ENCODE data around the gene JADE3.

The JADE3 gene

GRCh38 chrX:46984705-46985104 lies 72.5 kb downstream of the JADE3 start:
- no peak for TF ChIP-seq CTCF (IDR thresholded peaks at IDR 0.05; ENCODE audit: low read depth, low read length, missing control alignments)
- in situ Hi-C loops (cut with HindIII; ENCODE audit: low sequenced_read_pairs) = no loop called here

GRCh38 chrX:46989548-46989947 lies 77.3 kb downstream of the JADE3 start:
- no peak for DNase-seq (ENCODE audit: low read depth)
- no peak for TF ChIP-seq CTCF (IDR thresholded peaks at IDR 0.05; ENCODE audit: low read depth, low read length, missing control alignments)
- in situ Hi-C loops (cut with HindIII; ENCODE audit: low sequenced_read_pairs) = no loop called here
- no peak overlapping the region for H3K4me3 ChIP-seq (ENCODE audit: low read depth, low read length)

More at GRCh38 chrX:46984705-46985104, 72.5 kb downstream of the JADE3 start:
- DNase-seq (ENCODE audit: low read depth) = no peak
- no peak overlapping the region for H3K4me3 ChIP-seq (ENCODE audit: low read depth, low read length)

- in situ Hi-C loops (cut with HindIII; ENCODE audit: low sequenced_read_pairs) = no loop called here
- no peak overlapping the region for H3K4me3 ChIP-seq (ENCODE audit: low read depth, low read length)
- no peak for DNase-seq (ENCODE audit: low read depth)
- TF ChIP-seq CTCF (IDR thresholded peaks at IDR 0.05; ENCODE audit: low read depth, low read length, missing control alignments) = no peak
These were observed 79.4 kb downstream of the JADE3 start for GRCh38 chrX:46991664-46992063.

GRCh38 chrX:46992070-46992469 lies 79.8 kb downstream of the JADE3 start:
- H3K4me3 ChIP-seq (ENCODE audit: low read depth, low read length) = no peak overlapping the region
- in situ Hi-C loops (cut with HindIII; ENCODE audit: low sequenced_read_pairs) = no loop called here
- DNase-seq (ENCODE audit: low read depth) = no peak
- TF ChIP-seq CTCF (IDR thresholded peaks at IDR 0.05; ENCODE audit: low read depth, low read length, missing control alignments) = no peak

- no peak for TF ChIP-seq CTCF (IDR thresholded peaks at IDR 0.05; ENCODE audit: low read depth, low read length, missing control alignments)
- in situ Hi-C loops (cut with HindIII; ENCODE audit: low sequenced_read_pairs) = no loop called here
- DNase-seq (ENCODE audit: low read depth) = no peak
- no peak overlapping the region for H3K4me3 ChIP-seq (ENCODE audit: low read depth, low read length)
These were observed 81.9 kb downstream of the JADE3 start for GRCh38 chrX:46994096-46994495.

- in situ Hi-C loops (cut with HindIII; ENCODE audit: low sequenced_read_pairs) = no loop called here
- no peak for TF ChIP-seq CTCF (IDR thresholded peaks at IDR 0.05; ENCODE audit: low read depth, low read length, missing control alignments)
- no peak for DNase-seq (ENCODE audit: low read depth)
- no peak overlapping the region for H3K4me3 ChIP-seq (ENCODE audit: low read depth, low read length)
These were observed 99.9 kb downstream of the JADE3 start for GRCh38 chrX:47012131-47012530.

- in situ Hi-C loops (cut with HindIII; ENCODE audit: low sequenced_read_pairs) = no loop called here
- no peak overlapping the region for H3K4me3 ChIP-seq (ENCODE audit: low read depth, low read length)
- no peak for TF ChIP-seq CTCF (IDR thresholded peaks at IDR 0.05; ENCODE audit: low read depth, low read length, missing control alignments)
- DNase-seq (ENCODE audit: low read depth) = no peak
These were observed 114.0 kb downstream of the JADE3 start for GRCh38 chrX:47026198-47026597.
